Measurements from ENCODE around the gene LZTS3. TPM values are rescaled to one million over a fixed set of nuclear protein-coding genes. Genes with fewer than 3 reads are reported as not detected.
A peak's percentile ranks its signal among the peaks of the same experiment; 100 is the strongest.
"Not testable (repeated sequence)": the region's sequence is repeated elsewhere in the genome, so short reads cannot be mapped to it uniquely, and the experiment has no call there.

LZTS3 gene
- total RNA-seq: 9.4 TPM

DNA sequence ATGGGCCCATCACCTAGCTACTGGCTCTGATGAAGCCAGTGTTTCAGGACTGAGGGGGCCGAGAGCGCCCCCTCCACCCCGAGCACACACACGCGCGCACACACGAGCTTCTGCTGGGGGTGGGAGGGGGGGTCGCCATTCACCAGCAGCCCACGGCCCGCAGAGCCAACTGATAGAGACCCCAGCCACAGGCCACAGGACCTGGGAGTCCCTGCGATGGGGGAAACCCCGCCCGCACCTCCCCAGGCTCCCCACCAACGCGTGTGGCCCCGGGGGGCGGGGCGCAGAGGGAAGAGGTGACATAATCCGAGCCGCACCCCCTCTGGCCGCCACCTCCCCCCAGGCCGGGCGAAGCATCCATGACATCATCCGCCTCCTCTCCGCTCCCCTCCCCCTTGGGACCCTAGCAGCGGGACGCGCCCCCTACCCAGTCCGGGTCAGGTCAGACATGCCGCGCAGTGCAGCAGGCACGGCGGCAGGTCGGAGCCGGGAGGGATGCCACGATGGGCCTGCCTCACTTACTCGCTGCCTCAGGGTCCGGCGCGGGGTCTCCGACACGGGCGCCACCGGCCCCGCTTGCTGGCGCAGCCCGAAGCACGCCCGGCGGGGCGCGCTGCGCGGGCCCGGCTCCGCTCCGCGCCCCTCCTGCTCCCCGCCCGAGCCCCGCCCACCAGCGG, at the start of gene LZTS3:
TSS of gene LZTS3 (minus strand) at position 617 of the 677 bp plus-strand sequence. CDS start 6,386 bp downstream, outside the sequence.
- DNase-seq (ENCODE audit: low read depth in 2 of 3, low spot score in 2 of 3): peak; percentile 69 to 93 (median 87)

DNA sequence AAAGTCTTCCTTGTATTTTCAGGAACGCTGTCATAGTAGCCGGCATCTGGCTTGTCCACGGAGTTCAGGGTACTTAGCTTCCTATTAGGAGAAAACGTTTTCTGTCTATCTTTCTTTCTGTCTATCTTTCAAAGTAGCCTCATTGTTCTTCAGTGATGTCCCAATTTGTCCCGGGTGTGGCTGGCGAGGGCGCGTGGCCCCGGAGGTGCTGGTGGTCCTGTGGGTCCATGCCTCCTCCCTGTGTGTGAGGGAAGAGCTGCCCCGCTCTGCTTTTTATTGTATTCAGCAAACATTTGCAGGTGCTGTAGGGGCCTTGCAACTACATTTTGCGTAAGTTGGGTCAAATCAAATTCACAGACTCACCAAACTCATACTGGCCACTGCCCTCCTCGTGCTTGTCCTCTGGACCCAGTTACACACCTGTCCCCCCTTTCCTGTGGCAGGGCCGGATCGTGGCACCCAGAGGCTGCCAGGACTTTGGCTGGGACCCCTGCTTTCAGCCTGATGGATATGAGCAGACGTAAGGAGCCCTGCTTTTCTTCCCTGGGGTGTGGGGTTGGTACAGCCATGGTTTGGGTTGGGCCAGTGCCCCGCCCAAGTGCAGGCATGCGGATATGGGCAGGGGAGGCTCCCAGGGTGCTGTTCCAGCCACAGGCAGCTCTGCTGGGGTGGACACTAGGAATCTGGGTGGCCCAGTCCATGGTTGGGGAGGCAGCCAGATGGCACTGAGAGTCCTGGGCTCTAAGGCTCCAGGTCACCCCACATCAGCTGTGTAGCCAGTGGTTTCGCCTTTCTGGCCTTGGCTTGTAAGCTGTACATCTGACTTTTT, 48.3 kb upstream of the LZTS3 start:
- DNase-seq (ENCODE audit: low read depth in 2 of 3, low spot score in 2 of 3): no peak

DNA sequence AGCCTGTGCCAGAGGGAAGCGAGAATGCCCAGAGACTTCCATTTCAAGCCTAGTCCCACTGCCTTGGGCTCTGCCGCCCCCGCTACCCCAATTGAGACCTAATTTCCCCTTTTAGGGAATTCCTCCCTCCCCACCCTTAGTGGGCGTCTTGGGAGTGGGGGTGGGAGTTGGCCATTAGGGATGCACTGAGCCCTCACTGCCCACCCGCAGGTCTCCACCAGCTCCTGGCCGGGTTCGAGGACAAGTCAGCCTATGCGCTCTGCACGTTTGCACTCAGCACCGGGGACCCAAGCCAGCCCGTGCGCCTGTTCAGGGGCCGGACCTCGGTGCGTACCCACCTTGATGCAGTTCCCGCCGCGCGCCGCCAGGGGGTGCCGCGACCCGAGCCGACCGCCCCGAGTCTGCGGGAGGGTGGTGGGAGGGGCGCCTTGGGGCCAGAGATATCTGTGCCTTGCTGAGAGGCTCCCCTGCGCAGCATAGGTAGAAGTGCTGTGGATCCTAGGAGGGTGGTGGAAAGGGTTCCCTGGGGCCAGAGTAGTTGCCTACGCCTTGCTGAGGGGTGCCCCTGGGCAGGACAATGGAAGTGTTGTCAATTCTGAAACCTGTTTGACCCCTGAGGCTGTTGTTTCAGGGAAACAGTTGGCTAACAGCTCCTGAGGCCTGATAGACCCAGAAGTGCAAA, 45.1 kb upstream of the LZTS3 start:
- peak in 2 of 3 donors; percentile 53 to 72 for DNase-seq (ENCODE audit: low read depth in 2 of 3, low spot score in 2 of 3)

DNA sequence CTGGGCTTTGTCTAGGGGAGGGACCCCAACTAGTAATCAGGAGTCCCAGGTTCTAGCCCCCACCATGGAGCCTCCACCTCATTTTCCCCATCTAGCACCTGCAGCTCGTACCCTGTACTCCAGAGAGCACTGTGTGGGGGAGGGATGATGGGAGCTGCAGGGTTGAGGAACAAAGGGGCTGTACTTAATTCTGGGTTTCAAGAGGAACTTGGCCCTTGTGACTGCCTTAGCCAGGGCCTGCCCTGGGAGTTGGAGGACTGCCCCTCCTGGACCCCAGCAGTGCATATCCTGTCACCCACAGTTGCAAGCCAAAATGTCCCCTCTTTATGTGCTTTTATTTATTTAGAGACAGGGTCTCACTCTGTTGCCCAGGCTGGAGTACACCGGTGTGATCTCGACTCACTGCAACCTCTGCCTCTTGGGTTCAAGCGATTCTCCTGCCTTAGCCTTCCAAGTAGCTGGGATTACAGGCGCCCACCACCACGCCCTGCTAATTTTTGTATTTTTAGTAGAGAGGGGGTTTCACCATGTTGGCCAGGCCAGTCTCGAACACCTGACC, 42.1 kb upstream of the LZTS3 start:
- DNase-seq (ENCODE audit: low read depth in 2 of 3, low spot score in 2 of 3): not testable (repeated sequence)

DNA sequence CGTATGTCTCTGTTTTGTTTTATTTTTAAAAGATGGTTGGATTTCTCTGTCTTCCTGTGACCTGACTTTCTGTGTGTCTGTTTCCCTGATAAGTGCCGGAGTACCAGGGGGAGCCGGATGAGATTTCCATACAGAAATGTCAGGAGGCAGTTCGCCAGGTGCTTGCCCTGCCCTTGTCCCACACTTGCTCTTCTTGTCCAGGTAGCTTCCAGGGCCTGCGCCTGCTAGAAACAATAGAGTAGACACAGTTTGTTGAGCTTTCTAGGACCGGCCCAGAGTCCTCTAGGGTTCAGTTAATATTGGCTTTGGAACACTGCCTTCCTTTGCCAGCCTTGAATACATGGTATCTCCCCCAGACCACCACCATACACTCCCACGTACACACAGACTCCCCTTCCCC, 39.9 kb upstream of the LZTS3 start:
- no peak for DNase-seq (ENCODE audit: low read depth in 2 of 3, low spot score in 2 of 3)

DNA sequence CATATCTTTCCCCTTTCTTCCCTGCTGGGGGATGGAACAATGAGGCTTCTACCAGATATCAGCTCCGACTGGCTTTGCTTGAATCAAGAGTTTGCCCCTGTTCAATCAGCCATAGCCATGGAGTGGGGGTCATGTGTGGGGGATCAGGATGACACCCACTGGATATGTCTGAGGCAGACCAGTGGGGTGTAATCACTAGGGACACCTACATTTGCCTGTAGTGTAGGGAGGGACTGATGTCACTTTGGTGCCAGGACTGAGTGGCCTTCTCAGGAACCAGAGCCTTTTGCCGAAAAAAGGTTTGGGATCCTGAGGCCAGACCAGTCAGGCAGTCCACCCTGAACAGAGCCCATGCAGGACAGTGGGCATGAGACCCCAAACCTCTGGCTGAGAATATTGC, 37.0 kb upstream of the LZTS3 start:
- DNase-seq (ENCODE audit: low read depth in 2 of 3, low spot score in 2 of 3): no peak

DNA sequence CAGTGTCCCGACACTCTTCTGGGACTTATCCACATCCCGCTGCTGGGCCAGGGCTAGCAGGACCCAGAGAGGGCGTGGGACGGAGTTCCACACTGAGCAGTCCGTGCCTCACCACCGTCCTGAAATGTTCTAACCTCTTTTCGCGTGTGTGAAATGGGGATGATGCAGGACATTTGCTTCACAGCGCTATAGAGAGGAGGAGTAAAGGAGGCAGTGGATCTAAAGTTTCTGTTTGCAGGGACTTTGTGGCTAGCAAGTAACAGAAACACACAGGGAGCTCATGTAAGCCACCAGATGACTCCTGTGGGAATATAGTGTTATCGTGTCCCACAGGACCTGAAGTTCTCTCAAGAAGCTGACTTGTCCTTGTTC, 36.6 kb upstream of the LZTS3 start:
- DNase-seq (ENCODE audit: low read depth in 2 of 3, low spot score in 2 of 3): no peak

DNA sequence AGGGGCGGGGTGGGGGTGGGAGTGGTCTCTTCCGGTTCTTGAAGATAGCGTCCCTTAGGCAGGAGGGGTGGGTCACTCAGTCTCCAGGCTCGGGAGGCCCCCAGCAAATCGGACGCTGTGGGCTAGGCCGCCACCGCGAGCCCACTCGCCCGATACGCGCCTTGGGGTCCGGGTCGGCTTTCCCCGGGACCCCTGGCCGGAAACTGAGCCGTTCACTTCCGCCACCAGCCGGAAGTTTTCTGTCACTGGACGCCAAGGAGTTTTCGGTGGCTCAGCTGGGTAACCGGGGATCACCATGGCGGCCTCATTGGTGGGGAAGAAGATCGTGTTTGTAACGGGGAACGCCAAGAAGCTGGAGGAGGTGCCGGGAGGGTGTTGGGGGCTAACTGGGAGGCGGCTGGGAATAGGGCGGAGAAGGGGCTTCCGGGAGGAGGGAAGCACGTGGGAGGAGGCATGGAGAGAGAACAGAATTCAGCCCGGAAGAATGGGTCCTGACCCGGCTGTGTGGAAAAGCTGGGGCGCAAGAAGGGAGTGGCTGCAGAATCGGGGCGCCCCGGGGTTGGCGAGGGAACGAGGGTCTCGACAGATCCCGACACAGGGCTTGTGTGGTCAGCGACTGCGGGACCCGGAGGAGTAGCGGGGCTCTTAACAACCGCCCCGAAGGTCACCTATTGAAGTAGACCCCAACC, 36.1 kb upstream of the LZTS3 start, which contains the start of gene ITPA:
TSS of gene ITPA (plus strand) at position 242 of the 689 bp plus-strand sequence. CDS start at position 296, 54 bp downstream.
- DNase-seq (ENCODE audit: low read depth in 2 of 3, low spot score in 2 of 3): peak; percentile 16 to 61 (median 53)

DNA sequence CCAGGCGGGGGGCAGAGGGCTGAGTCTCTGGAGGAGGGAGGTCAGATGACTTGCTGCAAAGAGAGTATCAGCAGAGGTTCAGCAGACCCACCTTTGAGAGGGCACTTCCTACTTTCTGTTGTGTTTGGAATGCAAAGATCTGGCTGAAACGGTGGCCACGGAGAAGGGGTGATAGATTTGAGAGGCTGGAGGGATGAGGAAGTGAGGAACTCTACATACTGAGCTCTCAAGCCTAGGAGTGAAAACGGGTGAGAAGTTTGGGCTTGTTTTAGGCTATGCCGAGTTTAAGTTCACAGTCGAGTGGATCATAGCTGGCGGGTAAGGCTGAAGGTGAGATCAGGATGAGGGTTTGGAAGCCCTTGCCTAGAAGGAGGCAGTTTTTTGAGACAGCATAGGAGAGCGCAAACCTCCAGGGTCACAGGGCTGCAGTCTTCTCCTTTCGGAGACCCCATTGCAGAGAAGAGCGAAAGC, 35.5 kb upstream of the LZTS3 start:
- DNase-seq (ENCODE audit: low read depth in 2 of 3, low spot score in 2 of 3): peak in 2 of 3 donors; percentile 32 to 51

DNA sequence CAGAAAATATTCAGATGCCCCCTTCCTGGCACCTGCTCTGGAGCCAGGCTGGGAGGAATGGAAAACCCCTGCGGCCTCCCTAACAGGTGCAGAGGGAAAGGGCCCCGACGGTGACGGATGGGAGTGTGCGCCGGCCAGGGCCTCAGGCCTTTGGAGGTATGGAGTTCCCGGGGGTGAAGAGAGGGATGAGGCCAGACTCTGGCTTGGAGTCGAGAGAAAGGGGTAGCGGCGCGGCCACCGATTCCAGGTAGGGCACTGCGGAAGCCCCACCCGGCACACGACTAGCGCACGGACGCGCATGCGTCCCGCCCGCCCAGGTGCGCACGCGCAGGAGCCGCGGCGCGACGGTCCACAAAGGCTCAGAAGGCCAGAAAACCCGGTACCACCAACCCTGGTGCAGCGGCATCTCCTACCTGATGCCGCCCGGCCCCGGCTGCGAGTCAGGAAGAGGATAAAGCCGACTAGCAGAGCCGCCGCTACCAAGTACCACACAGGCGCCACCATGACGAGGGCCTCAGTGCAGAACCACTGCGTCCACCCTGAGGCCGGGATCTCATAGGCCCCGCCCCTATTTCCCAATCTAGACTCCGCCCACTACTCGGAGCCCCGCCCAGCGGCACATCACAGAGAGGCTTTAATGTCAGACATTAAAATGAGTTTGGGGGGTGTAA, 30.9 kb upstream of the LZTS3 start, which contains the start of gene DDRGK1:
TSS of gene DDRGK1 (minus strand) at position 559 of the 671 bp plus-strand sequence. CDS start at position 504, 55 bp downstream.
- peak; percentile 85 to 94 (median 93) for DNase-seq (ENCODE audit: low read depth in 2 of 3, low spot score in 2 of 3)

DNA sequence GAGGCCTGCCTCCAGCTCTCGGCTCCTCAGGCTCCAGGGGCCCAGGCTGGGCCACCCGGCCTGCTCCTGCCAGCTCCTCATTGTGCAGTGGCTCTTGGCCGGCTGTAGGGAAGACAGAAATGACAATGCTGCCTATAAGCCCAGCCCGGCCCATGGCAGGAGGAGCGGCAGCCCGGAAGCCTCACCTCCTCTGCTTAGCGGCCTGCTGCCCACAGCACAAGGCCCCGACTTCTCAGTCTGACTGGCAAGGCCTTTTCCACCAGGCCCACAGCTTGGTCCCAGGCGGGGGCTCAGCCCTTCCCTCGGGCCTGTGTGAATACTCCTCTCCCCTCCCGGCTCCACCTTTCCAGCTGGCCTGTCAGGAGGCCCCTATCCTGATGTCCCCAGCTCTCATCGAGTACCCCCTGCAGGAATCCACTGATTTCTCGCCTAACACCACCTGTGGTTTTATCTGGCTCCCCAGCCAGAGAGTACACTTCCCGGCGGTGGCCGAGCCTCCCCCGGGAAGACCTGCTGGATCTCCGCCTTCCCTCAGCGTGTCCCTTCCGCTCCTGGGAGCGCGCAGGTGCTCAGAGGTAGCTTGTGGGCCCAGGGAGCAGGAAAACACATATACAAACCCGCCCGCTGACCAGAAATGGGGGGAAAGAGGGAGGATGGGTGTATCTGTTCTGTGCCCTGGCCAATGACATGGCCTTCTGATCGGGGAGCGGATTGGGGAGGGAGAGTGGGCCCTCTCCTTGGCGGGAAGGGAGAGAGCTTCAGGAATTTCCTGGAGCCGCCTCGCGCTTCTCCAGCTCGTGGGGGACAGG, 30.2 kb upstream of the LZTS3 start:
- DNase-seq (ENCODE audit: low read depth in 2 of 3, low spot score in 2 of 3): peak in 1 of 3 donors; percentile 17

DNA sequence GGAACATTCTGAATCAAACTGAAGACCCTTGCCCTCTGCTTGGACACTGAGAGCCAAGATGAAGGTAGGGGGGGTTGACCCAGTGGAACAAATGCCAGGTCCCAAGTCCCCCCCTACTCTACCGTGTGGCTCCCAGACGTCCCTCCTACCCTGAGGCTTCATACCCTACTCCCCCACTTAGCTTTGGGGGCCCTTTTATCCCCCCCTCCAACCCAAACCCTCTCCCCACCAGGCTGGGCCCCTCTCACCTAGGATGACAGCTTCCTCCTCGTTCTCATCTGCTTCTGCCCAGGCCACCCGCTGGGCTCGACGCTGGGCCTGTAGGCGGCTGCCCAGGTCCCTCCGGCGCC, 29.6 kb upstream of the LZTS3 start:
- DNase-seq (ENCODE audit: low read depth in 2 of 3, low spot score in 2 of 3): no peak

DNA sequence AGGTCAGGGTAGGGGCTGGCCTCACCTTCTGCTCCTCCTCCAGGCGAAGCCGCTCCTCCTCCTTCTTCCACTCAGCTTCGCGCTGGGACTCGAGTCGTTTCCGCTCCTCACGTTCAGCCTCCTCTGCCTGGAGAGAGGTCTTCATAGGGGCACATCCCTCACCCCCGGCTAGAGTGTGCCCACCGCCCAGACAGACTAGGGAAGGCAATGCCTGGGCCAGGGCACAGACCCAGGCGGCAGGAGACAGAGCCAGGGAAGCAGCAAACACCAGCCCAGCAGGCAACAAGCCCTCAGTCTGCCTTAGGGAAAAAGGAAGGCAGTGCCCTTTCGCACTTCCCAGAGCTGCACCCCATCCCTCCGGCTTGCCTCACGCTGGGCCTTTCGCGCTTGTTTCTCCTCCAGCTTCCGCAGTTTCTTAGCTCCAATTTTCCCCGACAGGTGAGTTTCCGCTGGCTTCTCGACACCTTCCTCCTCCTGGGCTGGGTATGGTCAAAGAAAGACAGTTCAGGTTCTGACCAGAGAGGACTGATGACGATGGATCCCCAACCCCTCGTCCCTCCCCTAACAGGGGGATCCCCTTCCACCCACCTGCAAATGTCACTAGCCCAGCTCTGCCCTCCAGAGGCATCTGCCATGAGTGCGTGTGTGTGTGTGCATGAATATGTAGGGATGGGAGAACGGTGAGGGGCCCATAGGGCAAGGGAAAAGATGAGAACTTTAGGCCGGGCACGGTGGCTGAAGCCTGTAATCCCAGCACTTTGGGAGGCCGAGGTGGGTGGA, 26.8 kb upstream of the LZTS3 start:
- DNase-seq (ENCODE audit: low read depth in 2 of 3, low spot score in 2 of 3): no peak

DNA sequence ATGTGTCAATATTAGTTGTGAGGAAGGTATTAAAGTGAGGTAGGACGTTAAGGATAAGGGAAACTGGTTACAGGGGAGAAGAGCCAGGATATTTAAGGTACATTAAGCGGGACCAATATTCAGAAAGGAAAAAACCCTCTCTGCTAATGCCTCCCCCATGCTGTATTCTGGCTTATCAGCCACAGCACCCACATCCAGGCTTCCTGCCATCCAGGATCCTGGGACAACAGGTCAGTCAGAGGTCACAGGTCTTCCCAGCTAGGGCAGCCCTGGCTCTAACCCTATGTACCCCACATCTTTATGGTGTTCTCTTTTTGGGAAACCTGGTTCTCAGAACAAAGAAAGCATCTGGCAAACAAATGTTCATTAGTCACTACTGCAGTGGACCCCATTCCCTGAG, 25.9 kb upstream of the LZTS3 start:
- no peak for DNase-seq (ENCODE audit: low read depth in 2 of 3, low spot score in 2 of 3)

DNA sequence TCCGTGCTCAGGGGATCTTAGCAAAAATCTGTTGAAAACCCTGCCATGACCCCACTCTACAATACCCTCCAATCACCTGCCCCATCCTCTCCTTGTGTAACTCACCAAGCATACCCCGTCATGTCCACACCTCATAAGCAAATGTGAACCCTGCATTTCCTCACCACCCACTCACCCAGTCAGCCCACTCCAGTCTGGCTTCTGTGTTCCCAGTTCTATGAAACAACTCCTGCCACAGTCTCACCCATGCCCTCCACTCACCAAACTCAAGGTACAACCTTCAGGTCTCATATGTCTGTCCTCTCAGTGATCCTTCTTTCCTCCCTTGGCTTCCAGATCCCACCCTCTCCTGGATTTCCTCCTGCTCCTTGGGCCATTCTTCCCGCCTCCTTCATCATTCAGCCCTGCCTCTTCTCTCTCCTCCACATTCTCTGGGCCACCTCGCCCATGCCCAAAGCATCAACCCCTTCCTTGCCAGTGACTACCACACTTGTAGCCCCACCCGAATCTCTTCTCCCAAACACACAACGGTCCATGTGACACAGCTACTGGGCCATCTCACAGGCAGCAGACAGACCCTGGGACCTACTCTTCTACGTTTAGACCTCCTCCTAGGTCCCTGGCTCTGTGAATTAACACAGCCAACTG, 22.4 kb upstream of the LZTS3 start:
- DNase-seq (ENCODE audit: low read depth in 2 of 3, low spot score in 2 of 3): no peak

DNA sequence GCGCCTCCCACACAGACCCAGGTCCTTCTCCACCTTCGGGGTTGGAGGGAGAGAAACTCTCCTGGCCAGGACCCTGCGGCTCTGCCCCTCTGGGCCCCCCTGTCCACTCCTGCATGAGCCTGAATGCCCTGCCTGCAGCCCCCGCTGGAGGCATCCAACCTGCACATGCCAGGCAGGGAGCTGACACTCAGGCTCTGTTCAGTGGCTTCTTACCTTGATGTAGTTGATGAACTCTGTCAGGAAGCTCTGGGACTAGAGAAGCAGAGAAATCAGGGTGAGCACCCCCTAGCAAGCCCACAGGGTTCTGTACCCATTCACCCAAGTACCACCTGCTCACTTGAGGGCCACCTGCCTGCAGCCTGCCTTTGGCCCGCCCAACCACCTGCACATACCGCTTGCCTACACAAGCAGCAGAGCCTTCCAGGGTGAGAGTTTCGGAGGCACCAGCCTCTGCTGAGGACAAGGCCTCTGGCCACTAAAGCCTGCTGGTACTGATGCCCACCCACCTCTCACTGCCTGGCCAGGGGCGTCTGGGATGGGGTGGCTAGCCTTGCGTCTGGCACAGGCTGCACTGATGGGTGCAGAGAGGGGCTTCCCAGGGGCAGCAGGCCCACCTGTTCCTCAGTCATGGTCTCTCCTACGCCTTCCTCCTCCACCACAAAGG, 21.4 kb upstream of the LZTS3 start:
- no peak for DNase-seq (ENCODE audit: low read depth in 2 of 3, low spot score in 2 of 3)
